CD1c-positive myeloid dendritic cell (primary cell): ENCODE data around the gene CILP2.

Experiments used
- DNase-seq: peaks from one replicate; pipeline ENCODE4 v3.0.0-alpha.2; 2016; ENCODE audit errors: extremely low spot score

CILP2 gene, protein sequence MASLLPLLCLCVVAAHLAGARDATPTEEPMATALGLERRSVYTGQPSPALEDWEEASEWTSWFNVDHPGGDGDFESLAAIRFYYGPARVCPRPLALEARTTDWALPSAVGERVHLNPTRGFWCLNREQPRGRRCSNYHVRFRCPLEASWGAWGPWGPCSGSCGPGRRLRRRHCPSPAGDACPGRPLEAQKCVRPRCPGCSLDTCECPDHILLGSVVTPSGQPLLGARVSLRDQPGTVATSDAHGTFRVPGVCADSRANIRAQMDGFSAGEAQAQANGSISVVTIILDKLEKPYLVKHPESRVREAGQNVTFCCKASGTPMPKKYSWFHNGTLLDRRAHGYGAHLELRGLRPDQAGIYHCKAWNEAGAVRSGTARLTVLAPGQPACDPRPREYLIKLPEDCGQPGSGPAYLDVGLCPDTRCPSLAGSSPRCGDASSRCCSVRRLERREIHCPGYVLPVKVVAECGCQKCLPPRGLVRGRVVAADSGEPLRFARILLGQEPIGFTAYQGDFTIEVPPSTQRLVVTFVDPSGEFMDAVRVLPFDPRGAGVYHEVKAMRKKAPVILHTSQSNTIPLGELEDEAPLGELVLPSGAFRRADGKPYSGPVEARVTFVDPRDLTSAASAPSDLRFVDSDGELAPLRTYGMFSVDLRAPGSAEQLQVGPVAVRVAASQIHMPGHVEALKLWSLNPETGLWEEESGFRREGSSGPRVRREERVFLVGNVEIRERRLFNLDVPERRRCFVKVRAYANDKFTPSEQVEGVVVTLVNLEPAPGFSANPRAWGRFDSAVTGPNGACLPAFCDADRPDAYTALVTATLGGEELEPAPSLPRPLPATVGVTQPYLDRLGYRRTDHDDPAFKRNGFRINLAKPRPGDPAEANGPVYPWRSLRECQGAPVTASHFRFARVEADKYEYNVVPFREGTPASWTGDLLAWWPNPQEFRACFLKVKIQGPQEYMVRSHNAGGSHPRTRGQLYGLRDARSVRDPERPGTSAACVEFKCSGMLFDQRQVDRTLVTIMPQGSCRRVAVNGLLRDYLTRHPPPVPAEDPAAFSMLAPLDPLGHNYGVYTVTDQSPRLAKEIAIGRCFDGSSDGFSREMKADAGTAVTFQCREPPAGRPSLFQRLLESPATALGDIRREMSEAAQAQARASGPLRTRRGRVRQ

GRCh38 chr19:19538061-19538784 is at the start of gene CILP2:
Gene CILP2, plus strand, starts transcription at chr19:19538265. Its CDS starts 85 bp downstream, at chr19:19538350.
- peak; percentile 12 for DNase-seq

DNA sequence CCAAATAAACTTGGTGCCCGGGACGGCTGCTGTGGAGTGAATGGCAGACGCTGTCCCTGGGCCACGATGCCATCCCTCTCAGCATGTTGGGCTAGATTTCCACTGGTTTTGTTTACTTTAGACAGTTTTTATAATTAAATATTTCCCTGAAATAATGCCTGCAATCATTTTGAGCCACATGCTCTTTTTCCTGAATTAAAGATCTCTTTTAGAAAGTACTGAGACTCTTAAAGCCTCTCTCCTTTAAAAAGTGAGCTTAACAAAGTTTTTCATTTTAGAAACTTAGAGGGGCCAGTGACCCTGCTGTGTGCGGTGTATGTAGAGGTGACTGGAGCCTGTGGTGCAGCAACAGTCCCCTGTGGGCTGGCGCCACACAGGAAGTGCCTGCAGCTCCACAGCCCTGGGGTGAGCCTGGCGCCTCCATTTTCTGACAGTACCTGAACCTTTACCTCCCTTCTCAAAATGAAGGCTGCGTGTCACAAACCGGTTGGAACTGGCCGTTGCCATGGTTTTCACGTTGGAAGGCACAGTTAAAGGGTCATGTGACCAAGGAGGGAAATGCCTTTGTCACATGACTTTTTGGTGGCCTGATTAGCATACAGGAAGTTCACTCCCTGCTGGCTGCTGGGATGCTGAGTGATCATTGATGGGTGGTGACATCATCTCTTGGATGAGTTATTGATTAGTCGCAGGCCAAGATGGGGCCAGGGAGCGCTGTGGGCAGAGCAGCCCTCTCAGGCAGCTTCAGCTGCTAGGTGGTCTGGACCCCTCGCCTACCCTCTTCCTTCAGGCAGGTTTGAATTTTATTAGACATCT is 49.0 kb upstream of the CILP2 start:
- DNase-seq, result peak; percentile 91

- DNase-seq, result no peak
These were observed 48.3 kb upstream of the CILP2 start for GRCh38 chr19:19489804-19490204.

DNA sequence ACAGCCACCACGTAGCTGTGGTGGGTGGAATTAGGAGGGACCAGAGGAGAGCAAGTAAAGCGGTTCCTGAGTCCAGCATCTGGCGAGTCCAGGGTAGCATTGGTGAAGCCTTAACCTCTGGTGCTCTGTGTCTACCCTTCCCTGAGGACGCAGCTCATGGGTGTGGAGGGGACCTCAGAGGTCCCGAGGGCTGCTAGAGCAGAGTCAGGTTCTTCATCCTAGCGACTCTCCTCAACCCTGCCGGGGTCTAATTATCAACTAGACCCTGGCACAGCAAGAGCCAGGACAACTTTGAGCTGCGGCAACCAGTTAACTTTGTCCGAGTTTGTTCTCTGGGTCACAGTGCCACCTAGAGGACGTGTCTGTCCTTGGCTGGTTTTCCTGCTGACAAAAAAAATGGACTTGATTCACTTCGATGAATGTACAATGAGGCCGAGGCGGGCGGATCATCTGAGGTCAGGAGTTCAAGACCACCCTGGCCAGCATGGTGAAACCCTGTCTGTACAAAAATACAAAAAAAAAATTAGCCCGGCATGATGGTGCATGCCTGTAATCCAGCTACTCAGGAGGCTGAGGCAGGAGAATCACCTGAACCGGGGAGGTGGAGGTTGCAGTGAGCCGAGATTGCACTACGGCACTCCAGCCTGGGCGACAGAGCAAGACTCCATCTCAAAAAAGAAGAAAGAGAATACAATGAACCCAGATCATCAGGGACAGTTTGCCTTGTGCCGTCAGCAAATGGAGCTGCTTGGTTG is 47.7 kb upstream of the CILP2 start:
- peak; percentile 83 for DNase-seq

- no peak for DNase-seq
These were observed 46.6 kb upstream of the CILP2 start for GRCh38 chr19:19491321-19492025.

DNA sequence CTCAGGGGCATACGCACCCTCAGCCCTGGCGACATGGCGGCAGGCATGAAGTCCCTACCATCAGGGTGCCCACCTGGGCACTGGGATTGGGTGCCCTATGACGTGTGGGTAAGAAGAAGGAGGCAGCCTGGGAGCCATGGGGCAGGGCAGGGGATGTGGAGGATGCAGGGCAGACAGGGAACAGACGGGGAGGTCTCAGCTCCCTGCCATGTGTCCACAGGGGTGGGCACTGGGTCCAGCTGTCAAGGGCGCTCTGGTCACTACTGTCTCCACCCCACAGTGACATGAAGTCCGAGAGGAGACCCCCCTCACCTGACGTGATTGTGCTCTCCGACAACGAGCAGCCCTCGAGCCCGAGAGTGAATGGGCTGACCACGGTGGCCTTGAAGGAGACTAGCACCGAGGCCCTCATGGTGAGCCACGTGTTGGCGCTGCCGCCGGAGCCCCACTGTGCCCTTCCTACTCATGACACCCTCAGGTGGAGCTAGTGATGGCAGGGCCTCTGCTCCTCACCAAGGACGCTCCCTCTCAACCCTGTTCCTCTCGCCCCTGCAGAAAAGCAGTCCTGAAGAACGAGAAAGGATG is 45.9 kb upstream of the CILP2 start:
- no peak for DNase-seq

- no peak for DNase-seq
These were observed 44.1 kb upstream of the CILP2 start for GRCh38 chr19:19493841-19494546.

DNA sequence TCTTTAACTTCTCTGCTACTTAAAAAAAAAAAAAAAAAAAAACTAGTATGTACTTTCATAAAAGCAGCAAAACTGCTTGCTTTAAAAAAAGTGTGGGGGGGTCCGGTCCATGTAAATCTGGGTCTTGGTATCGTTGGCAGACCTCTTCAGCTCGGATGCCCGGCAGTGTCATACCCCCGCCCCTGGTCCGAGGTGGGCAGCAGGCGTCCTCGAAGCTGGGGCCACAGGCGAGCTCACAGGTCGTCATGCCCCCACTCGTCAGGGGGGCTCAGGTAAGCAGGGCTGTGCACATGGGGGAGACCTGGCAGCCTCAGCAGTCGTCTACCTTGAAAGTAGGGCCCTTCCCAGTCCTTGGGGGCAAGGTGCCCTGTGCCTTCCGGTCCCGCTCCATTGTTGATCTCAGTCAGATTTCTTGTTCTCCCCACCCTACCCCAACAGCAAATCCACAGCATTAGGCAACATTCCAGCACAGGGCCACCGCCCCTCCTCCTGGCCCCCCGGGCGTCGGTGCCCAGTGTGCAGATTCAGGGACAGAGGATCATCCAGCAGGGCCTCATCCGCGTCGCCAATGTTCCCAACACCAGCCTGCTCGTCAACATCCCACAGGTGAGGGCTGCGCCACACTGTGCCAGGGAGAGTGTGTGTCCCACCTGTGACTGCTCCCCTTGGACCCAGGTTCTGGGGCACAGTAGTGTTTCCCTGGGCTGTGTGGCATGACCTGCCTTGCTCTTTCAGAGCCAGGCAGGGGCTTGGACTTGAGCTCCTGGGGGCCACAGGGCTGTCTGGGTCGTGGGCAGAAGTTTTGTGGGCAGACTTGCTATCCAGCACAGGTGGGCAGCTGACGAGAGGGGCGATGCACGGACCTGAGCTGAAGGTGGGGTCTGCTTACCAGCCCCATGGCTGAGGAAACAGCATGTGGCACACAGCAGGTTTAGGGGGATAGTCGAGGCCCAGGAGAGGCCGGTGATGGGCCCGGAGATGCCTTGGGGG is 42.2 kb upstream of the CILP2 start:
- no peak for DNase-seq

DNA sequence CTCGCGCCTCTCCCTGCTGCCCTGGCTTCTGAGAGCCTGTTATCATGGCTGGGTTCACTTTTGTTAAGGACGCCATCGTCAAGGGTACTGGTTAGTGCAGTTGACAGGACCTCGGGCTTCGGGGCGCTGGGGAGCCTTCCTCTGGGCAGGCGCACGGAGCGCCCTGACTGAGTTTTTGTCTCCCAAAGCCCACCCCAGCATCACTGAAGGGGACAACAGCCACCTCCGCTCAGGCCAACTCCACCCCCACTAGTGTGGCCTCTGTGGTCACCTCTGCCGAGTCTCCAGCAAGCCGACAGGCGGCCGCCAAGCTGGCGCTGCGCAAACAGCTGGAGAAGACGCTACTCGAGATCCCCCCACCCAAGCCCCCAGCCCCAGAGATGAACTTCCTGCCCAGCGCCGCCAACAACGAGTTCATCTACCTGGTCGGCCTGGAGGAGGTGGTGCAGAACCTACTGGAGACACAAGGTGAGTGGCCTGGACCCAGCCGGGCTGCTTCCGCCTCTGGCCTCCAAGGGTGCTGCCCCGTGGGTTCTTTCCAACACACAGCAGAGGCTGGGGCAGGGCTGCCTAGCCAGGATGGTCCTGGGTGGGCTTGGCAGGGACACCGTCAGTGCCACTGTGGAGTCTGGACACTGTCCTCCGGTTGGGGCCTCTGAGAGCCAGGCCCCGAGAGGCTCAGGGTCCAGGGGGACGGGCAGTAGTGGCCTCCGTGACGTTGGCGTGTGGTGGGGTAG is 39.6 kb upstream of the CILP2 start:
- DNase-seq, result no peak

- no peak for DNase-seq
These were observed 38.6 kb upstream of the CILP2 start for GRCh38 chr19:19499272-19499995.

DNA sequence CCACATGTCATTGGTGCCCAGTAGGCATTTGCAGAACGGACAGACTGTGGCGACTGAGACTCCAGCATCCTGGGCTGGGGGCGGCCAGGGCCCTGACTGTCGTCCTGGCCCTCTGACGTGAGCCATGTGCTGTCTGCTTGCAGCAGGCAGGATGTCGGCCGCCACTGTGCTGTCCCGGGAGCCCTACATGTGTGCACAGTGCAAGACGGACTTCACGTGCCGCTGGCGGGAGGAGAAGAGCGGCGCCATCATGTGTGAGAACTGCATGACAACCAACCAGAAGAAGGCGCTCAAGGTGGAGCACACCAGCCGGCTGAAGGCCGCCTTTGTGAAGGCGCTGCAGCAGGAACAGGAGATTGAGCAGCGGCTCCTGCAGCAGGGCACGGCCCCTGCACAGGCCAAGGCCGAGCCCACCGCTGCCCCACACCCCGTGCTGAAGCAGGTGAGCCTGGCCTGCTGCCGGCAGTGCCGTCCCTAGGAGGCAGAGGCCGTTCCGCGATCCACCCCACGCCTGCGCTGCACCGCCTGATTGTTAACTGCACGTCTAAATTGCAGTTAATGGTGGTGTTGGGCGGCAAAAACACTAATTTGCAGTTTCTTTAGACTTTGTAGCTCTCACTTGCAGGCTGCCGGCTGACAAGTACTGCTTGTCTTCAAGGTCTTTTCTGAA is 37.0 kb upstream of the CILP2 start:
- no peak for DNase-seq

- no peak for DNase-seq
These were observed 36.3 kb upstream of the CILP2 start for GRCh38 chr19:19501798-19502197.

- no peak for DNase-seq
These were observed 35.8 kb upstream of the CILP2 start for GRCh38 chr19:19502281-19502680.

- no peak for DNase-seq
These were observed 35.1 kb upstream of the CILP2 start for GRCh38 chr19:19502808-19503602.
